Body of pancreas (tissue), 4 donors: ENCODE data around the gene DYTN.

Experiments
- POLR2A ChIP-seq, 3 donors: fragments of 450-650 bp; IDR thresholded peaks; one replicate each; pipeline ENCODE4 v1.6.1; 2016; ENCODE audit warnings: antibody characterized with exemption in 3 of 3, mild to moderate bottlenecking in 2 of 3
- TF ChIP-seq, protein P1 (sequence below), 7 experiments: fragments of 450-650 bp in 4 of 7; fragments of 200-600 bp in 3 of 7; sonication (generic) in 3 of 7; IDR thresholded peaks; one replicate each; pipeline ENCODE4 v1.5.1; 2016 to 2019; ENCODE audit warnings: antibody characterized with exemption in 7 of 7

DNA sequence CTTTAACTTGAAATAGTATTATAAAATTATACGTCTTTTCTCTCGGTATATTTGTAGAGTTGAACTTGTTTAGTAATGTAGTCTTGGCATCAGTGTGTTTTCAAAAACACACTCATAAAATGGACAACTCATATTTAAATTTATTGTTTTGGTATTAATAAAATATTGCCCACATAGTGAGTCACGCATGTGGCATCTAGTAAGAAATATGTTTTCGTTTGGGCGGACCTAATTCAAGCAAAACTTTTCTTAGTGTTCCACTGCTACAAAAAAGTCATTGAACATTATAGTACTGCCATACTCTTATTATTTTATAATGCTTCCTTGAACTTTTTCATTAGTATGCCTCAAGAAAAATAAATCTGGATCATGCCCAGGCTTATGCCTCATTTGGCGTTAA is 107.0 kb downstream of the DYTN start:
- TF ChIP-seq, protein P1, sequence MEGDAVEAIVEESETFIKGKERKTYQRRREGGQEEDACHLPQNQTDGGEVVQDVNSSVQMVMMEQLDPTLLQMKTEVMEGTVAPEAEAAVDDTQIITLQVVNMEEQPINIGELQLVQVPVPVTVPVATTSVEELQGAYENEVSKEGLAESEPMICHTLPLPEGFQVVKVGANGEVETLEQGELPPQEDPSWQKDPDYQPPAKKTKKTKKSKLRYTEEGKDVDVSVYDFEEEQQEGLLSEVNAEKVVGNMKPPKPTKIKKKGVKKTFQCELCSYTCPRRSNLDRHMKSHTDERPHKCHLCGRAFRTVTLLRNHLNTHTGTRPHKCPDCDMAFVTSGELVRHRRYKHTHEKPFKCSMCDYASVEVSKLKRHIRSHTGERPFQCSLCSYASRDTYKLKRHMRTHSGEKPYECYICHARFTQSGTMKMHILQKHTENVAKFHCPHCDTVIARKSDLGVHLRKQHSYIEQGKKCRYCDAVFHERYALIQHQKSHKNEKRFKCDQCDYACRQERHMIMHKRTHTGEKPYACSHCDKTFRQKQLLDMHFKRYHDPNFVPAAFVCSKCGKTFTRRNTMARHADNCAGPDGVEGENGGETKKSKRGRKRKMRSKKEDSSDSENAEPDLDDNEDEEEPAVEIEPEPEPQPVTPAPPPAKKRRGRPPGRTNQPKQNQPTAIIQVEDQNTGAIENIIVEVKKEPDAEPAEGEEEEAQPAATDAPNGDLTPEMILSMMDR (IDR thresholded peaks at IDR 0.05) = no peak
- no peak for TF ChIP-seq POLR2A (IDR thresholded peaks at IDR 0.05)
